GM18519 (cell line): ENCODE measurements around the gene F7.

Experiments
- ATAC-seq: cut with Tn5 transposase; IDR thresholded peaks from one replicate; pipeline ENCODE4 v1.9.1; 2021; ENCODE audit warnings: mild to moderate bottlenecking, moderate library complexity; ENCODE audit not compliant: unreplicated experiment, low FRiP score

The F7 gene

GRCh38 chr13:113086031-113086750, 19.4 kb upstream of the F7 start:
- ATAC-seq = no peak

- no peak for ATAC-seq
Observed at GRCh38 chr13:113086991-113087922, 18.3 kb upstream of the F7 start.

DNA sequence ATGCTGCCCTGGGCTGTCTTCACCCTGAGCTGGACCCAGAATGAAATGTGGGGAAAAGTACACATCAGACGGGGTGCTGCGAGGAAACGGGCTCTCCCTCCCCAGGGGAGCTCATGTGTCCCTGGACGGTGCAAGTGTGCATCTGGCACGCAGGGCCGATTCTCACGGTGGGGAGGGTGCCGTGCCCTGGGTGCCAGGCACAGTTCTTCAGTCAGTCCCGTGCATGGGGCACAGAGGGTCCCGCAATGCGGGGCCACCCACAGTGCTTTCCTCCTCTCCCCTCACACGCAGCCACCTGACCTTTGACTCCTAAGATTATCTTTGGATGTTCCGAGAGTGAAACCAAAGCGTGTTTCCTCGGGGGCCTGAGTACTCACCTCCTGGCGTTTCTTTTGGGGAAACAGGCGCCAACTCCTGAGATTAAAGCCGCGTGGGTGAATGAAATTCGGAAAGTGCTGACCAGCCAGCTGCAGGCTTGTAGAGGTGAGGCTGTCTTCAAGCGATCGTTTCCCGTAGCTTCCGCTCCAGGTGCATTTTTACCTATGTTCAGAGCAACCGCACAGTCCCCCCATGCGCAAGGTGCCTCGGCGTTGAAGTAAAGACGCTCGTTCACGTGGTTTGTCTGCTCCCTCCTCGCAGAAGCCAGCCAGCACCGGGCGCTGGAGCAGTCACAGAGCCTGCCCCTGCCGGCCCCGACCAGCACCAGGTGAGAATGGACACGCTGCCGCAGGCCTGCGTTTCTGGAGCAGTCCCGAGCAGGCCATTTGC, 17.5 kb upstream of the F7 start:
- ATAC-seq = no peak

- no peak for ATAC-seq
Observed at GRCh38 chr13:113088691-113089020, 16.9 kb upstream of the F7 start.

- no peak for ATAC-seq
Observed at GRCh38 chr13:113089693-113090414, 15.7 kb upstream of the F7 start.

- no peak for ATAC-seq
Observed at GRCh38 chr13:113090415-113090770, 15.2 kb upstream of the F7 start.

- ATAC-seq = no peak
Observed at GRCh38 chr13:113090806-113091205, 14.8 kb upstream of the F7 start.

GRCh38 chr13:113091211-113091771, 14.3 kb upstream of the F7 start:
- no peak for ATAC-seq

DNA sequence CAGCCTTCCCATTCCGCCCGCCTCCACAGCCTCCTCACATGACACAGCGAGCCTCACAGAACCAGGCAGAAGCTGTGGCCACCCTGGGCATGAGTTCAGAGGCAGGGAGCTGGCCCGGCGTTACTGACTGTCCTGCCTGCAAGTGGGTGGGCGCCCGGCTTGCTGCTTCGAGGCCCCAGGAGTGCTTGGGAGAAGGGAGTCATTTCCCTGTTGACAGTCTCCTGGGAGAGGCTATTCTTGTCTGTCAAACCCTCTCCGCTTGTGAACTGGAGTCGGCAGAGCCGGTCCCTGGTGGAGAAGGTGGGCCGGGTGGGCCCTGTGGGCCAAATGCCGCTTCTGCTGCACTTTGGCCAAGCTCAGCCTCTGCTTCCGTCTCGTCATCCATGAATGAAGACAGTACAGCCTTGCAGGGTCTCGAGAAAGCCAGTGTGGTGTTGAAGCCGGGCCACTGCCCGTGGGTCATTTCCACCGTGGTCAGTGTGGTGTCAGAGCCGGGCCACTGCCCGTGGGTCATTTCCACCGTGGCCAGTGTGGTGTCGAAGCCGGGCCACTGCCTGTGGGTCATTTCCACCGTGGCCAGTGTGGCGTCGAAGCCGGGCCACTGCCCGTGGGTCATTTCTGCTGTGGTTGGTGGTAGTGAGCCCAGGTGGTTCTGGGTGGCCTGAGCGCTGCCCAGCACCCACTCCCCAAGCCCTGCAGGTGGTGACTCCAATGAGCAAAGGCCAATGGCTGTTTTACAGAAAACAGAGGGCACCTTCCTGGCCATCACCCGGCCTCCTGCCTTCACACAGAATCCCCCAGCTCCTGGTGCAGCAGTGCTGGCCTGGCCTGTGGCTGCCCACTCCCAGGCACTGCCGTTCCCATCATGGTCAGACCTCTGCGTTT, 13.5 kb upstream of the F7 start:
- no peak for ATAC-seq

DNA sequence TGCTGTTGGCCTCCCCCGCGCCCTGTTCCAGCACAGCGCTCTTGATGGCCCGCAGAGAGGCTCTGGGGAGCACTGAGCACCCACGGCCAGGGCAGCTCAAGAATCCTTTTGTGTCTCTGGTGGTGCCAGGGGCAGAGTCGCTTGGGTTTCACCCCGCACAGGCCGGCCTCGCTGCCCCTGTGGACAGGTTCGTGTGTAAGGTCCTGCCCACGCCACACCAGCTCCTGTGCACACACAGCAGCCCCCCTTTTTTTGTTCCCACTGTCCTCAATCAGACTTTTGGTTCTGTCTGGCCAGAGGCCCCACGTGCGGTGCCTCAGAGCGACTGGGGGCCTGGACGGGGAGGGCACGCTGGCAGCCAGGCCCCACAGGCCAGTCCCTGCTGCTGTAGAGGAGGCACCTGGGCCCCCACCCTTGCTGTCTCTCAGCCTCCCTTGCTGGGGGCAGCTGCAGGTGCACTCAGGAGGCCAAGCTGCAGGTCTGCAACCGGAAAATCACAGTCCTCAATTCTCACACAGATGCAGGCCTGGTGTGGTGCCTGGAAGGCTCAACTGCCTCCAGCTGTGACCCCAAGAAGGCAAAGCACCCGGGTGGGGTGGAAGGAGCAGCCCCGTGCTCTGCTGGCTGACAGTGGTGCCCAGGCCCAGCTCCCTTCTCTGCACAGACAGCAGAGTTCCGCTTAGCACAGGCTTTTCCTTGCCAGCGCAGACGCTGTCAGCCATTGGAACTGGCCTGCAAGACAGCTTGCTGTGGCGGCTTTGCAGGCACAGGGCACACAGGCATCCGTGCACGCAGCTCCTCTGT, 12.6 kb upstream of the F7 start:
- no peak for ATAC-seq

- no peak for ATAC-seq
Observed at GRCh38 chr13:113093580-113094409, 11.8 kb upstream of the F7 start.

DNA sequence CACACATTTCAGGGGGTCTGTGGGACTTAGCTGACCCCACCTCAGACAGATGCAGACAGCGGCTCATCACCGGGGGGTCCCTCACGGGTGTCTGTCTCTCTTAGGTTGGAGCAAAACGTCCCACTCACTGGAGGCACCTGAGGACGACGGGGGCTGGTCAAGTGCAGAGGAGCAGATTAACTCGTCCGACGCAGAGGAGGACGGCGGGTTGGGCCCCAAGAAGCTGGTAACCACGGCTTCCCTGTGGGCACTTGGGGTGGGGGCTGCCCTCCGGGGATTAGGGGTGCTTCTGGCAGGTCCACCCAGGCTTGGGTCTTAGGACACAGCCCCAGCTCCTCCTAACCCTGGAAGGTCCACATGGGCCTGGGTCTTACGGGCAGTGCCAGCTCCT, 11.2 kb upstream of the F7 start:
- ATAC-seq = no peak

DNA sequence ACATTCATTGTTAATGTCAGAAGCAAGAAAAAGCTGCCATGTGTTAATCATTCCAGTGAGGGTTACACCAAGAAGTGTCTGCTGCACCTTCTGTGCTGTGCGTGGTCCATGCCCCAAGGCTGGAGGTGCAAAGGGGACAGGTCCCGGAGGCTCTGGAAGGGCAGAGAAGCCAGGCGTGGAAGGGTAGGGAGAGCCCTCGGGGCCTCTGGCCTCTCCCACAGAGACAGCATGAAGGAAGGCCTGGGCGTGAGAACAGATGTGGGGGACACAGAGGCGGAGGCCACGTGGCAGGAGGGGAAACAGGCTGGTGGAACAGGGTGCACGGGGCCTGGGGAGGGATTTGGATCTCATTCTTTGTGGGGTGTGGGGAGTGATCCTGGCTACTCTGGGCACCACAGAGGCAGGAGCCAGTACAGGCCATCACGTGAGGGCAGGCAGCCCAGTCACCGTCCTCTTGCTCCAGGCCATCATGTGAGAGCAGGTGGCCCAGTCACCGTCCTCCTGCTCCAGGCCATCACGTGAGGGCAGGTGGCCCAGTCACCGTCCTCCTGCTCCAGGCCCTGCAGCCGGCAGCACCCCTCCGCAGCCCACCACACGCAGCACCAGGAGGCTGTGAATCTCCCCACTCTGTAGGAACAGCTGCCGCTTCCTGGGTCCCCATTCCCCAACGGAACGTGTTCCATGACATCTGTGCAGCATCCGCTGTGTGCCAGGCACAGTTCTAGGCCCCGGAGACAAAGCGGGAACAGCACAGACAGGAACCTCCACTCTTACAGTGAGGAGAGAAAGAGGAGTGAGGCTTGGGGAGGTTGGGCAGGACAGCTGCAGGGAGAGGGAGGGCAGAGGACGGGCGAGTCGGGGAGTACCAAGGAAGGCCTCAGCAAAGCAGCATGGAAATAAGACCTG, 10.2 kb upstream of the F7 start:
- no peak for ATAC-seq

- ATAC-seq = no peak
Observed at GRCh38 chr13:113096052-113096744, 9.4 kb upstream of the F7 start.

DNA sequence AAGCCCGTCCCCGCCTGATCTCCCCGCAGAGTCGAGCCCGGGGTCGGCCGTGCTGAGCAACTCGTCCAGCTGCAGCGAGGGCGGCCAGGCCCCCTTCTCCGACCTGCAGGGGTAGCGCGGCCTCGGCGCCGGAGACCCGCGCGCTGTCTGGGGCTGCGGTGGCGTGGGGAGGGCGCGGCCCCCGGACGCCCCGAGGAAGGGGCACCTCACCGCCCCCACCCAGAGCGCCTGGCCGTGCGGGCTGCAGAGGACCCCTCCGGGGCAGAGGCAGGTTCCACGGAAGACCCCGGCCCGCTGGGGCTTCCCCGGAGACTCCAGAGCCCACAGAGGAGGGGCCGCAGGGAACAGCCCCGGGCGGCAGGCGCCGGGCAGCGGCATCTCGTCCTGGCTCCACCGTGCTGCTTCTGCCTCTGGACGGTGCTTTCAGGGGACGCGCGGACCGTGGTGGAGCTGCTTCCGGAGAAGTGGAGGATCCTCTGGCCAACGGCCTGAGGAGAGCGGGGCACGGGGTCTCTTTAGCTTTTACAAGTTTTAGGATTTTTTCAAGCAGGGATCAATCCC, 8.8 kb upstream of the F7 start:
- ATAC-seq = no peak

- ATAC-seq = no peak
Observed at GRCh38 chr13:113097651-113098050, 7.9 kb upstream of the F7 start.
